LNCaP clone FGC (cell line): ENCODE measurements around the gene SRPK3.

Experiments used
- DNase-seq: peaks from one replicate; pipeline ENCODE4 v3.0.0-alpha.2; 2011; ENCODE audit warnings: low read depth
- H3K4me3 ChIP-seq: 2 replicates; pipeline ENCODE4 v1.5.1; 2011; ENCODE audit warnings: mild to moderate bottlenecking, low read depth, low read length, control low read depth
- CTCF ChIP-seq: IDR thresholded peaks from 2 replicates; pipeline ENCODE4 v1.5.1; 2012; ENCODE audit warnings: mild to moderate bottlenecking; ENCODE audit not compliant: control insufficient read depth, insufficient read depth; ENCODE audit errors: extremely low read depth

SRPK3 gene

GRCh38 chrX:153825042-153825441 is 44.2 kb downstream of the SRPK3 start:
- no peak for DNase-seq
- no peak overlapping the region for H3K4me3 ChIP-seq
- no peak for TF ChIP-seq CTCF

GRCh38 chrX:153827016-153827415 is 46.2 kb downstream of the SRPK3 start:
- no peak overlapping the region for H3K4me3 ChIP-seq
- no peak for DNase-seq
- TF ChIP-seq CTCF = no peak

- no peak for DNase-seq
Measured at GRCh38 chrX:153827903-153828302, 47.1 kb downstream of the SRPK3 start.

GRCh38 chrX:153828308-153828707 is 47.5 kb downstream of the SRPK3 start:
- no peak for DNase-seq
- TF ChIP-seq CTCF = no peak
- no peak overlapping the region for H3K4me3 ChIP-seq

More at GRCh38 chrX:153827903-153828302, 47.1 kb downstream of the SRPK3 start:
- no peak for TF ChIP-seq CTCF
- no peak overlapping the region for H3K4me3 ChIP-seq

GRCh38 chrX:153828723-153829548 is 48.1 kb downstream of the SRPK3 start:
- H3K4me3 ChIP-seq = no peak overlapping the region
- no peak for DNase-seq
- TF ChIP-seq CTCF = no peak

- no peak overlapping the region for H3K4me3 ChIP-seq
- no peak for DNase-seq
- TF ChIP-seq CTCF = no peak
Measured at GRCh38 chrX:153829549-153829798, 48.6 kb downstream of the SRPK3 start.
